Stomach (tissue), 9 donors: Measurements from ENCODE around the gene C1GALT1. TPM values are rescaled to one million over a fixed set of nuclear protein-coding genes. Genes with fewer than 3 reads are reported as not detected.

ENCODE experiments used
- DNase-seq, 2 donors: peaks; one replicate each; pipeline versions ENCODE4 v3.0.0 to v3.0.0-alpha.2; 2013 to 2019
- H3K27ac ChIP-seq, 5 donors: fragments of 200-600 bp in 4 of 5; sonication (generic) in 4 of 5; one replicate each; pipeline ENCODE4 v1.5.1; 2013 to 2019; ENCODE audit warnings: mild to moderate bottlenecking in 1 of 5, moderate library complexity in 1 of 5
- H3K27me3 ChIP-seq, 3 donors: fragments of 200-600 bp; sonication (generic); one replicate each; pipeline ENCODE4 v1.5.1; 2017 to 2019; ENCODE audit warnings: mixed run types in 1 of 3
- H3K36me3 ChIP-seq, 4 donors: fragments of 200-600 bp; sonication (generic); 1 replicate in 3 of 4; 2 replicates in 1 of 4; pipeline ENCODE4 v1.5.1; 2016 to 2019
- H3K4me1 ChIP-seq, 4 donors: fragments of 200-600 bp; sonication (generic); one replicate each; pipeline ENCODE4 v1.5.1; 2016 to 2019
- H3K4me3 ChIP-seq, 4 donors: fragments of 200-600 bp; sonication (generic) in 3 of 4; one replicate each; pipeline ENCODE4 v1.5.1; 2016 to 2019; ENCODE audit warnings: mild to moderate bottlenecking in 1 of 4
- H3K9me3 ChIP-seq, 4 donors: fragments of 200-600 bp; sonication (generic); one replicate each; pipeline ENCODE4 v1.5.1; 2016 to 2019
- EP300 ChIP-seq: sonication (generic); formaldehyde crosslinking; IDR thresholded peaks from one replicate; pipeline ENCODE4 v1.6.1; 2017; ENCODE audit warnings: antibody characterized with exemption
- POLR2A ChIP-seq, 4 donors: fragments of 450-650 bp; IDR thresholded peaks; one replicate each; pipeline ENCODE4 v1.6.1; 2016; ENCODE audit warnings: antibody characterized with exemption in 4 of 4, control low read depth in 2 of 4, mild to moderate bottlenecking in 1 of 4, moderate library complexity in 1 of 4
- POLR2AphosphoS5 ChIP-seq, 3 donors: sonication (generic); formaldehyde crosslinking; IDR thresholded peaks; one replicate each; pipeline ENCODE4 v1.6.1; 2016; ENCODE audit warnings: antibody characterized with exemption in 3 of 3
- WGBS, 5 donors: extraction: QIAGEN DNeasy Blood & Tissue Kit in 3 of 5; methylation state at CpG; one replicate each; pipeline versions ENCODE4 v1.1.5 to v1.1.7; 2013 to 2018; 5-methylcytosine and 5-hydroxymethylcytosine counted together
- intact Hi-C: fragments of 100-400 bp; cut with DNase I; formaldehyde crosslinking; loops from one replicate; pipeline ENCODE4 v1.15.1; 2023; ENCODE audit warnings: low total_unique reads
- polyA plus RNA-seq, 3 donors: library from polyadenylated mRNA; stranded (reverse); fragments of 200-250 nt; gene quantifications; one replicate each; pipeline ENCODE4 v1.2.3, GENCODE V29; 2013
- total RNA-seq, 5 donors: library from RNA; depleted of rRNA; stranded (reverse); fragments of >200 nt; gene quantifications; one replicate each; pipeline versions ENCODE4 v1.1.0 to v1.2.3, GENCODE V29; 2014 to 2016
- TF ChIP-seq, protein P1 (sequence below), 7 experiments: fragments of 450-650 bp in 4 of 7; fragments of 200-600 bp in 3 of 7; sonication (generic) in 3 of 7; IDR thresholded peaks; one replicate each; pipeline ENCODE4 v1.5.1; 2016 to 2019; ENCODE audit warnings: antibody characterized with exemption in 7 of 7, control low read depth in 2 of 7, mild to moderate bottlenecking in 1 of 7
- donor health status: healthy with polysubstance abuse.
- donor health status: Bipolar disorder and iron deficiency.
- donor health status: healthy.

Gene C1GALT1
- total and polyA plus RNA-seq, 8 donors: 2.6 to 50.9 (median 14.7) TPM

DNA sequence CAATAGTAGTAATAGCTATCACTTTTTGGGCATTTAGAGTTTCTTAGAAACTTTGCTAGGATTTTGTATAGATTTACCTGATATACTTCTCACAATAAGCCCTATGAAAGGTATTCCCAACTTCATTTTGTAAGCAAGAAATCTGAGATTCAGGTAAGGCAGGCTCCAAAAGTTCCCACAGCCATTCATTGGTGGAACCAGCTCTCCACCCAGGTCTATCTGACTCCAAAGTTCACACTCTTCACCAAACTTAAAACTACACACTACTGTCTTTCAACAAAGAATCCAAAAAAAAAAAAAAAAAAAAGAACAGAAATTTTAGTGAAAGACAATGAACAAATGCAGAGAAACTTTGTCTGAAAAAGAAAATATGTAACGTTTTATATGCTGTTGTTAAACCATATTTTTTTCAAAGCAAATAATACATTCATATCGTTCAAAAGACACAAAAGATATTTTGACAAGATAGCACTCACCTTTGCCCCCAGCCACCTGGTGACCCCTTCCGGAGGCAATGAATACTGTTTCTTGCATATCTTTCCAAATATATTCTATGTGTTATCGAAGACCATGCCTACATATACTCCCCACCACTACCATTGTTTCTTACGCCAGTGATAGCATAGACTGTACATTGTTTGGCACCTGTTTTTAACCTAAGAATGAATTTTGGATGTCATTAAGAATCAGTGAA lies 108.2 kb downstream of the C1GALT1 start:
- H3K27me3 ChIP-seq: no peaks in the 10 kb centered on the region
- H3K9me3 ChIP-seq: peaks cover 0 to 11% (median 0%) of the 10 kb centered on the region in 4 donors
- no peak for TF ChIP-seq POLR2AphosphoS5 (IDR thresholded peaks at IDR 0.05)
- no peak for TF ChIP-seq EP300
- TF ChIP-seq, protein P1, sequence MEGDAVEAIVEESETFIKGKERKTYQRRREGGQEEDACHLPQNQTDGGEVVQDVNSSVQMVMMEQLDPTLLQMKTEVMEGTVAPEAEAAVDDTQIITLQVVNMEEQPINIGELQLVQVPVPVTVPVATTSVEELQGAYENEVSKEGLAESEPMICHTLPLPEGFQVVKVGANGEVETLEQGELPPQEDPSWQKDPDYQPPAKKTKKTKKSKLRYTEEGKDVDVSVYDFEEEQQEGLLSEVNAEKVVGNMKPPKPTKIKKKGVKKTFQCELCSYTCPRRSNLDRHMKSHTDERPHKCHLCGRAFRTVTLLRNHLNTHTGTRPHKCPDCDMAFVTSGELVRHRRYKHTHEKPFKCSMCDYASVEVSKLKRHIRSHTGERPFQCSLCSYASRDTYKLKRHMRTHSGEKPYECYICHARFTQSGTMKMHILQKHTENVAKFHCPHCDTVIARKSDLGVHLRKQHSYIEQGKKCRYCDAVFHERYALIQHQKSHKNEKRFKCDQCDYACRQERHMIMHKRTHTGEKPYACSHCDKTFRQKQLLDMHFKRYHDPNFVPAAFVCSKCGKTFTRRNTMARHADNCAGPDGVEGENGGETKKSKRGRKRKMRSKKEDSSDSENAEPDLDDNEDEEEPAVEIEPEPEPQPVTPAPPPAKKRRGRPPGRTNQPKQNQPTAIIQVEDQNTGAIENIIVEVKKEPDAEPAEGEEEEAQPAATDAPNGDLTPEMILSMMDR (IDR thresholded peaks at IDR 0.05): no peak
- no peak for TF ChIP-seq POLR2A (IDR thresholded peaks at IDR 0.05)
- H3K36me3 ChIP-seq: no peaks in the 10 kb centered on the region
- H3K4me1 ChIP-seq: no peaks in the 10 kb centered on the region
- H3K4me3 ChIP-seq: no peak overlapping the region
- intact Hi-C loops: no loop called here
- no peak overlapping the region for H3K27ac ChIP-seq
- 48 to 87% (median 71%) methylated on average over 5 of the region's 5 CpGs for WGBS, 5 donors
- no peak for DNase-seq

DNA sequence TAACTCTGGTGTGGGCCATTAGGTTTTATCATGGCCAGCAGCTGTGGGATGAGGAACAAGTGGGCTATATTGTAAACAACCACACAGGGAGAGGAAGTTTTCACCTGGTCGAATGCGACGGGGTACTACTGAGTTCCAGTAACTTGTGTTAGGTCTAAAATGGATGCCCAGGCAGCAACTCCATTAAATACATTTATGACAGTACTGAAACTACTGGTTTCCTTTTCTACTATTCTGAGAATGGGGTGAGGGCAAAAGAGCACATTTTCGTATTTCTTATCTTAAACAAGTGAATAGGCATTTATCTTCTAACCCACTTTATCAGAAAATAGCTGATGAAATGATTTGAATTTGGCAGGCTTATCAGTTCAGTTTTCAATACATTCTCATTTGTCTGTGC lies 109.7 kb downstream of the C1GALT1 start:
- no peaks in the 10 kb centered on the region for H3K27me3 ChIP-seq
- TF ChIP-seq POLR2A (IDR thresholded peaks at IDR 0.05): no peak
- TF ChIP-seq, protein P1 (IDR thresholded peaks at IDR 0.05): no peak
- no peak for TF ChIP-seq EP300
- TF ChIP-seq POLR2AphosphoS5 (IDR thresholded peaks at IDR 0.05): no peak
- intact Hi-C loops: no loop called here

DNA sequence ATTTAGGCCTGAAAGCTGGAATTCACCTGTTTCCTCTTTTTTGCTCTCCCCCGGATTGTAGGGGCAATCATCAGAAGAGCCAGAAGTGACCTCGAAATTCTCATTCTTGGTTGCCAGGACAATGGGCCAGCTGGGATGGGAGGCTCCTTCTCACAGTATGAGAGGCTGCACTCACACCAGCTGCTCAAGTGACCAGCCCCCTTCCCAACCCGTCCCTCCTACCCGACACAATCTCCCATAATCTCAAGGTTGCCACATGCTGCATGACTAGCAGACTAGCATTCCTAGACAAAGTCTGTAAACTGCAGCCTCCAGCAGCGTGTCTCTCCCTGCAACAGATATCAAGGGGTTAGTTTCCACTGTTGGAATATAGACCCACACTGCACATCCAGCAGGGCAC lies 110.3 kb downstream of the C1GALT1 start:
- 76 to 92% (median 89%) methylated on average over 5 of the region's 5 CpGs for WGBS, 5 donors
- intact Hi-C loops: no loop called here
- no peak for DNase-seq
- Histone ChIP-seq H3K36me3 (no peaks in the 10 kb centered on the region), H3K27me3 (no peaks in the 10 kb centered on the region), H3K9me3 (no peaks in the 10 kb centered on the region), H3K4me3 (no peak overlapping the region), H3K4me1 (no peaks in the 10 kb centered on the region), H3K27ac (no peak overlapping the region)
- no peak for TF ChIP-seq POLR2AphosphoS5 (IDR thresholded peaks at IDR 0.05)
- TF ChIP-seq, protein P1 (IDR thresholded peaks at IDR 0.05): no peak
- TF ChIP-seq EP300: no peak
- no peak for TF ChIP-seq POLR2A (IDR thresholded peaks at IDR 0.05)

More for the DNA sequence above, 109.7 kb downstream of the C1GALT1 start:
- Histone ChIP-seq H3K36me3 (no peaks in the 10 kb centered on the region), H3K27ac (no peak overlapping the region), H3K4me1 (no peaks in the 10 kb centered on the region), H3K9me3 (peaks cover 0 to under 1% (median 0%) of the 10 kb centered on the region in 4 donors), H3K4me3 (no peak overlapping the region)
- DNase-seq: no peak
- 55 to 70% (median 63%) methylated on average over 4 of the region's 4 CpGs for WGBS, 5 donors

DNA sequence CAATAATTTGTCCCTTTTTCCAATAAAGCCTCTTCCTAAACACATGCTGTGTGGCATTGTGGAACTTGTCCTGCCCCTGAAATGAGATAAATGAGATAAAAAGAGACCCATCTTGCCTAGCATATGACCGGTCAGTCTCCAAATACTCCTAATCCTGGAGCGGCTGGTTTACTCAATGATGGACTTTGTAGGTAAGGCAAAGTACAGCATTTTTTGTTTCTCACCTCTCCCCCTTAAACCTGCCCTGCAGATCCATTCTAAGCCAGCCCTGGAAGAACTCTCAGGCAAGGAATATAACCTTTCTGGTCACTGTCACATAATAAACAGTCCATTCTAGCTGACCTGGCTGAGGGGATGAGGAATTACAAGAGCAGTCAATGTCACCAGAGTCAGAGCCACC lies 110.7 kb downstream of the C1GALT1 start:
- Histone ChIP-seq H3K27me3 (no peaks in the 10 kb centered on the region), H3K4me3 (no peak overlapping the region), H3K4me1 (no peaks in the 10 kb centered on the region), H3K27ac (no peak overlapping the region), H3K9me3 (no peaks in the 10 kb centered on the region), H3K36me3 (no peaks in the 10 kb centered on the region)
- no peak for TF ChIP-seq POLR2A (IDR thresholded peaks at IDR 0.05)
- TF ChIP-seq EP300: no peak
- TF ChIP-seq, protein P1 (IDR thresholded peaks at IDR 0.05): no peak
- no peak for TF ChIP-seq POLR2AphosphoS5 (IDR thresholded peaks at IDR 0.05)
- no peak for DNase-seq
- intact Hi-C loops: no loop called here
- 84 to 100% (median 97%) methylated on average over 2 of the region's 2 CpGs for WGBS, 5 donors
